OCI-LY1 (cell line): ENCODE measurements around the gene LZTFL1.

ENCODE experiments used
- CTCF ChIP-seq: fragments of 200-600 bp; sonication (generic), shearing (Covaris generic); IDR thresholded peaks from 2 replicates; pipeline ENCODE4 v1.5.1; 2017; ENCODE audit warnings: mild to moderate bottlenecking, antibody characterized with exemption, low read length, moderate library complexity, mixed read lengths
- EZH2 ChIP-seq: fragments of 200-600 bp; sonication (generic), shearing (Covaris generic); IDR thresholded peaks from 2 replicates; pipeline ENCODE4 v1.8.0; 2017; ENCODE audit warnings: borderline replicate concordance, mixed run types, mild to moderate bottlenecking, antibody characterized with exemption, low read length, moderate library complexity, mixed read lengths

- TF ChIP-seq CTCF (no peak), EZH2 (no peak)
These were observed 44.2 kb upstream of the LZTFL1 start, which contains the start of gene CCR9 for GRCh38 chr3:45885979-45886705.
